Hematopoietic multipotent progenitor cell treated with erythropoietin and hydrocortisone succinate and interleukin-3 and kit ligand, for 4 days (in vitro differentiated cells): ENCODE measurements around the gene CAGE1.
A peak's percentile ranks its signal among the peaks of the same experiment; 100 is the strongest.

Experiments used
- DNase-seq: peaks from one replicate; pipeline ENCODE4 v3.0.0-alpha.2; 2015

CAGE1 gene

GRCh38 chr6:7389451-7390225, at the start of gene CAGE1, which contains the start of gene RIOK1:
Gene CAGE1 (minus strand): TSS chr6:7389742. CDS start chr6:7387173, 2,569 bp downstream.
Gene RIOK1 (plus strand): TSS chr6:7389808. CDS start chr6:7390003, 195 bp downstream.
- peak; percentile 99 for DNase-seq

- peak; percentile 81 for DNase-seq
These were observed 49.7 kb upstream of the CAGE1 start for GRCh38 chr6:7439228-7439627.

- peak; percentile 12 for DNase-seq
These were observed 48.5 kb upstream of the CAGE1 start for GRCh38 chr6:7438011-7438410.

GRCh38 chr6:7434672-7435071, 45.1 kb upstream of the CAGE1 start:
- no peak for DNase-seq

- no peak for DNase-seq
These were observed 43.6 kb upstream of the CAGE1 start for GRCh38 chr6:7433121-7433617.

GRCh38 chr6:7432391-7433120, 43.0 kb upstream of the CAGE1 start:
- DNase-seq: no peak

- DNase-seq: no peak
These were observed 42.3 kb upstream of the CAGE1 start for GRCh38 chr6:7431674-7432390.

GRCh38 chr6:7431313-7431673, 41.8 kb upstream of the CAGE1 start:
- peak; percentile 74 for DNase-seq

- peak; percentile 14 for DNase-seq
These were observed 37.1 kb upstream of the CAGE1 start for GRCh38 chr6:7426447-7427169.

GRCh38 chr6:7425808-7426190, 36.3 kb upstream of the CAGE1 start:
- DNase-seq: no peak

- DNase-seq: peak; percentile 73
These were observed 35.6 kb upstream of the CAGE1 start for GRCh38 chr6:7424967-7425807.

GRCh38 chr6:7424058-7424457, 34.5 kb upstream of the CAGE1 start:
- DNase-seq: no peak

- DNase-seq: no peak
These were observed 31.5 kb upstream of the CAGE1 start for GRCh38 chr6:7421066-7421465.

- no peak for DNase-seq
These were observed 29.5 kb upstream of the CAGE1 start for GRCh38 chr6:7419065-7419464.

- DNase-seq: no peak
These were observed 28.8 kb upstream of the CAGE1 start for GRCh38 chr6:7418238-7418905.

GRCh38 chr6:7417684-7418083, 28.1 kb upstream of the CAGE1 start:
- no peak for DNase-seq

- no peak for DNase-seq
These were observed 25.3 kb upstream of the CAGE1 start for GRCh38 chr6:7414811-7415210.

- no peak for DNase-seq
These were observed 23.7 kb upstream of the CAGE1 start for GRCh38 chr6:7413151-7413823.

GRCh38 chr6:7411328-7411727, 21.8 kb upstream of the CAGE1 start:
- DNase-seq: no peak

- no peak for DNase-seq
These were observed 21.3 kb upstream of the CAGE1 start for GRCh38 chr6:7410851-7411250.

GRCh38 chr6:7409740-7410139, 20.2 kb upstream of the CAGE1 start:
- DNase-seq: no peak
